Measurements from ENCODE around the gene CTIF. TPM values are rescaled to one million over a fixed set of nuclear protein-coding genes. Genes with fewer than 3 reads are reported as not detected.
"Not testable (repeated sequence)": the region's sequence is repeated elsewhere in the genome, so short reads cannot be mapped to it uniquely, and the experiment has no call there.

The CTIF gene
- total RNA-seq (2014; rRNA removed; shearing (Covaris generic)), result 4.6 and 5.9 TPM in 2 replicates

DNA sequence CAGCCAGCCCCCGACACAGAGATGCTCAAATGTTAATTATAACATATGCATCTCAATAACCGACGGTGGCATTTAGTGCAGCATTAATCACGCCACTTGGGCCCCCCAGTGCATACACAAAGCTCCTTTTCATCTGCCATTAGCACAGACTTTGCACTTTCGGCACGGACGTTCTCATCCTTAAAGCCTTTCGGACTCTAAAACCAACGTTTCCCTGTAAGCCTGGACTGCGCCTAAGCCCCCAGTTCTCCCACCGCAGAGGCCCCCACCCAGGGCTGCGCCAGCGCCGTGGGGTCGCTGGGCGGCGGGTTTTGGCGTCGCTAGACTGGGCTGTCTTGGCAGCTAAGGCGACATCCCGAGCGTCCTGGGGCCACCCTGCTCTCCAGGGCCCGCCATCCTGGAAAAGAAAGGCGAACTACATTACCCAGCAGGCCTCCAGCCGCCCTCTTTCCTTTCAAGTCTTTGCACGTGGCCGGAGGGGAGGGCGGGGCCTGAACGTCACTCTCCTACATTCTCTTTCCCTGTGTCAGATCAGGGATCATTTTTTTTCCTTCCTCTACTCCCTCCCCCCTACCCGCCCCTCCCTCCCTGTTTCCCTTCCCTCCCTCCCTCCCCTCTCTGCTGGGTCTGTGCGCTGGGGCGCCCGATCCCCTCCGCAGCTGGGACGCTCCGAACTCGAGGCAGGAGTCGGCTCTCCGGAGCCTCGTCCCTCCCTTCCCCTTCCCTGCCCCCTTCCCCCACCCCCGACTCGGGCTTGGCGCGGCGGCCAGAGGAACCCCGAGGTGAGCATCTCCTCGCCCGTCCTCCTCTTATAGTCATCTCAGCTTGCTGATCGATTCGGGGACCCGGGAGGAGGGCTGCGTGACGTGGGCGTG lies at the start of gene CTIF:
CTIF (plus strand) TSS at position 501 of the 875 bp plus-strand sequence. CDS start 80,535 bp downstream, outside the sequence.
- DNase-seq (ENCODE audit: low spot score), result peak; percentile 99
- in situ Hi-C loops (cut with HindIII; ENCODE audit: low sequenced_read_pairs), result no loop called here

GRCh38 chr18:48490641-48491293 lies 48.1 kb upstream of the CTIF start:
- in situ Hi-C loops (cut with HindIII; ENCODE audit: low sequenced_read_pairs), result no loop called here
- DNase-seq (ENCODE audit: low spot score), result no peak

- no peak for DNase-seq (ENCODE audit: low spot score)
- in situ Hi-C loops (cut with HindIII; ENCODE audit: low sequenced_read_pairs), result no loop called here
Observed at GRCh38 chr18:48492880-48493279, 46.0 kb upstream of the CTIF start.

GRCh38 chr18:48493434-48494230 lies 45.2 kb upstream of the CTIF start:
- in situ Hi-C loops (cut with HindIII; ENCODE audit: low sequenced_read_pairs), result no loop called here
- no peak for DNase-seq (ENCODE audit: low spot score)

DNA sequence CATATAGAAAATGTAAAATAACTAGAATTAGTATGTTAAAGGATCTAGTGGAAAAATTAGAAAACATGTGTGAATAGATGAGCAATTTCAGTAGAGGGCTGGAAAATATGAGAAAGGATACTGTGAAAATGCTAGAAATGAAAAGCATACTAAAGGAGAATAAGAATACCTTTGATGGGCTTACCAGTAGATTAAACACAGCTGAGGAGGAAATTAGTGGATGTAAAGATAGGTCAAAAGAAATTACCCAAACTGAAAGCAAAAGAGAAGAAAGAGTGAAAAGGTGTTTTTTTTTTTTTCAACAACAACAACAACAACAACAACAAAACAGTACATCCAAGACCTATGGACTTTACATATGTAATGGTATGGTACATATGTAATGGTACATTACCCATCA lies 41.0 kb upstream of the CTIF start:
- in situ Hi-C loops (cut with HindIII; ENCODE audit: low sequenced_read_pairs), result no loop called here
- DNase-seq (ENCODE audit: low spot score), result no peak

- in situ Hi-C loops (cut with HindIII; ENCODE audit: low sequenced_read_pairs), result no loop called here
- DNase-seq (ENCODE audit: low spot score), result no peak
Observed at GRCh38 chr18:48500517-48500916, 38.3 kb upstream of the CTIF start.

DNA sequence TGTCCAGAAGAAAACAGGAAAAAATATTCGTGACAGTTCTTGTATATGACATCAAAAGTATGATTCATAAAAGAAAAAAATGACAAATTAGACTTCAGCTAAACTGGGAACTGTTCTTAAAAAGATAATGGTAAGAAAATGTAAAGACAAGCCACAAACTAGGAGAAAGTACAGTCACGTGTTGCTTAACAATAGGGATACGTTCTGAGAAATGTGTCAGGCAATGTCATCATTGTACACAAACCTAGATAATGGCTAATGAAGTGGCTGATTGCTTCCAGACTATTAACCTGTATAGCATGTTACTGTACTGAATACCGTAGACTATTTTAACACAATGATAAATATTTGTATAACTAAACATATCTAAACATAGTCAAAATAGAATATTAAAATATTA lies 35.9 kb upstream of the CTIF start:
- no peak for DNase-seq (ENCODE audit: low spot score)
- in situ Hi-C loops (cut with HindIII; ENCODE audit: low sequenced_read_pairs), result no loop called here

DNA sequence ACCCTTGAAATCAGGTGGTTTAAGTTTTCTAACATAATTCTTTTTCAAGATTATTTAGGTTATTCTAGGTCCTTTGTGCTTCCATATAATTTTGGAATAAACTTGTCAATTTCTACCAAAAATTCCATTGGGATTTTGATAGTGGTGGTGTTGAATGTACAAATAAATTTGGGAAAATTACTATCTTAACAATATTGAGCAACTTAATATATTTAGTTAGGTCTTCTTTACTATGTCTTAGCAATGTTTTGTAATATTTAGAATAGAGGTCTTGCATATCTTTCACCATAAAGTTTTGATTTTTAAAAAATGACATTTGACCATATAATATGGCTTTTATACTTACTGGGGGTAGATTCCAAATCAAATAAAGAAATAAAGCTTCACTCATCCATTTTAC lies 34.0 kb upstream of the CTIF start:
- in situ Hi-C loops (cut with HindIII; ENCODE audit: low sequenced_read_pairs), result no loop called here
- DNase-seq (ENCODE audit: low spot score), result no peak

DNA sequence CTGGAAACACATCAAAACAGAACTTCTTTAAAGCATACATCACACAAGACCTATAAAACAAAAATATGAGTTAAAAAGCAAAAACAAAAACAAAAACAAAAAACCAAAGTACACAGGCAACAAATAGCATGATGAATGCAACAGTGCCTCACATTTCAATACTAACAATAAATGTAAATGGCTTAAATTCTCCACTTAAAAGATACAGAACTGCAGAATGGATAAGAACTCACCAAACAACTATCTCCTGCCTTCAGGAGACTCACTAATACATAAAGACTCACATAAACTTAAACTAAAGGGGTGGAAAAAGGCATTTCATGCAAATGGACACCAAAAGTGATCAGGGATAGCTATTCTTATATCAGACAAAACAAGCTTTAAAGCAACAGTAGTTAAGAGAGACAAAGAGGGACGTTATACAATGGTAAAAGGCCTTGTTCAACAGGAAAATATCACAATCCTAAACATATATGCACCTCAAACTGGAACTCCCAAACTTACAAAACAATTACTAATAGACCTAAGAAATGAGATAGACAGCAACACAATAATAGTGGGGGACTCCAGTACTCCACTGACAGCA lies 31.8 kb upstream of the CTIF start:
- in situ Hi-C loops (cut with HindIII; ENCODE audit: low sequenced_read_pairs); DNase-seq (ENCODE audit: low spot score): not testable (repeated sequence)

- in situ Hi-C loops (cut with HindIII; ENCODE audit: low sequenced_read_pairs); DNase-seq (ENCODE audit: low spot score): not testable (repeated sequence)
Observed at GRCh38 chr18:48512498-48512897, 26.3 kb upstream of the CTIF start.

GRCh38 chr18:48514786-48515185 lies 24.0 kb upstream of the CTIF start:
- in situ Hi-C loops (cut with HindIII; ENCODE audit: low sequenced_read_pairs), result no loop called here
- DNase-seq (ENCODE audit: low spot score), result peak; percentile 73

GRCh38 chr18:48517048-48517447 lies 21.8 kb upstream of the CTIF start:
- in situ Hi-C loops (cut with HindIII; ENCODE audit: low sequenced_read_pairs), result no loop called here
- DNase-seq (ENCODE audit: low spot score), result no peak

GRCh38 chr18:48519431-48520100 lies 19.3 kb upstream of the CTIF start:
- no peak for DNase-seq (ENCODE audit: low spot score)
- in situ Hi-C loops (cut with HindIII; ENCODE audit: low sequenced_read_pairs), result no loop called here

GRCh38 chr18:48521723-48522122 lies 17.1 kb upstream of the CTIF start:
- DNase-seq (ENCODE audit: low spot score), result no peak
- in situ Hi-C loops (cut with HindIII; ENCODE audit: low sequenced_read_pairs), result no loop called here

GRCh38 chr18:48525671-48526070 lies 13.2 kb upstream of the CTIF start:
- no peak for DNase-seq (ENCODE audit: low spot score)

DNA sequence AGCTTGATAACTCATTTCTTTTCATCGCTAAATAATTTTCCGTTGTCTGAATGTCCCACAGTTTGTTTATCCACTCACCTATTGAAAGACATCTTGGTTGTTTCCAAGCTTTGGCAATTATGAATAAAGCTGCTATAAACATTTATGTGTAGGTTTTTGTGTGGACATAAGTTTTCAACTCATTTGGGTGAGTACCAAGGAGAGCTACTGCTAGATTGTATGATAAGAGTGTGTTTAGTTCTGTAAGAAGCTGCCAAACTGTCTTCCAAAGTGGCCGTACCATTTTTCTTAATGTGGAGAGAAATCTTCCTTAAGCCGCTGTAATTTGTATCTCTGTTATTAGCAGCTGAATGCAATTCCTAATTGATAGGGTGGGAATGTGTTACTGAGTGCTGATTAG lies 11.4 kb upstream of the CTIF start:
- DNase-seq (ENCODE audit: low spot score), result no peak
- in situ Hi-C loops (cut with HindIII; ENCODE audit: low sequenced_read_pairs), result no loop called here

More at GRCh38 chr18:48525671-48526070, 13.2 kb upstream of the CTIF start:
- in situ Hi-C loops (cut with HindIII; ENCODE audit: low sequenced_read_pairs), result no loop called here

DNA sequence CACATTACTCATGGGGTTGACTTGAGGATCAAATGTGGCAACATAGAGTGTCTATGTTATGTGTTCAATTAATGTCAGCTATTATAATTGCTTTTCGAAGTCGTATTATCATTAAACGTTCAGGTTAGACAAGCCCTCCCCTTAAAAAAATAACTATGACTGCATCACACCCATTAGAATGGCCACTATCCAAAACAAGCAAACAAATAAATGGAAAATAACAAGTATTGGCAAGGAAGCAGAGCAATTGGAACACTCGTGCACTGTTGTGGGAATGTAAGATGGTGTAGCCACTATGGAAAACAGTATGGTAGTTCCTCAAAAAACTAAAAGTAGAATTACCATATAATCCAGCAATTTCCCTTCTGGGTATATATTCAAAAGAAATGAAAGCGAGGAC lies 10.0 kb upstream of the CTIF start:
- no peak for DNase-seq (ENCODE audit: low spot score)
- in situ Hi-C loops (cut with HindIII; ENCODE audit: low sequenced_read_pairs), result no loop called here

- DNase-seq (ENCODE audit: low spot score), result no peak
- in situ Hi-C loops (cut with HindIII; ENCODE audit: low sequenced_read_pairs), result no loop called here
Observed at GRCh38 chr18:48529796-48530195, 9.0 kb upstream of the CTIF start.

Data from G401 (cell line).